HG03342 (cell line): ENCODE data around the gene GALNT9.
"Not testable (repeated sequence)": the region's sequence is repeated elsewhere in the genome, so short reads cannot be mapped to it uniquely, and the experiment has no call there.

ENCODE experiments used
- ATAC-seq: cut with Tn5 transposase; IDR thresholded peaks from one replicate; pipeline ENCODE4 v1.9.1; 2021; ENCODE audit warnings: mild to moderate bottlenecking, moderate library complexity; ENCODE audit not compliant: unreplicated experiment

GALNT9 gene

GRCh38 chr12:132238488-132238854, 90.9 kb downstream of the GALNT9 start:
- no peak for ATAC-seq

GRCh38 chr12:132237772-132238487, 91.5 kb downstream of the GALNT9 start:
- no peak for ATAC-seq

DNA sequence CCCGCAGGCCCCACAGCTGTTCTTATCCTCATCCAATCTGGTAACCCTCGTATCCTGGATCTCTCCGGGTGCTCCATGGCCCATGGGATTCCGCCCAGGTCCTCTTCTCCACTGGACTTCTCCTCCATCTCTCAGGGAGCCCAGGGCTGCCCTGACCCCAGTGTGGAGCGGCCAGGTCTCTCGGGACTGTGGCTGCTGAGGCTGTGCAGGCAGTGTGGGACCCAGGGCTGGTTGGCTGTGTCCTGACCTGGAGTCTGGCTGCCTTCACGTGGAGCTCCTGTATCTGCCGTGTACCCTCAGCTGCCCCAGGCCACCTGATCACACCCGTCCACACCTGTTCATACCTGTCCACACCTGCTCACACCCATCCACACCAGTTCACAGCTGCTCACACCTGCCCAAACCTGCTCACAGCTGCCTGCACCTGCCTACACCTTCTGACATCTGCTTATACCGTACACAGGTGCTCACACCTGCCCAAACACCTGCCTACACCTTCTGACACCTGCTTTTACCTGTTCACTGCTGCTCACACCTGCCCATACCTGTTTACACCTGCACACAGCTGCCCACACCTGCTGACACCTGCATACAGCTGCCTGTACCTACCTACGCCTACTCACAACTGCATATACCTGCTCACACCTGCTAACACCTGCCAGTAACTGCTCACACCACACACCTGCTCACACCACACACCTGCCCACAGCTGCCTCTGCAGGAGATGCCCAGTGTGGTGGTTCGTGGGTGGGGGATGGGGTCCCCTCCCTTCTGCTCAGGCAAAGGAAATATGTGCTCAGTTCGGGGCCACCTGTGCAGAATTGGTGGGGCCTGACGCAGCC, 92.2 kb downstream of the GALNT9 start:
- ATAC-seq = no peak

DNA sequence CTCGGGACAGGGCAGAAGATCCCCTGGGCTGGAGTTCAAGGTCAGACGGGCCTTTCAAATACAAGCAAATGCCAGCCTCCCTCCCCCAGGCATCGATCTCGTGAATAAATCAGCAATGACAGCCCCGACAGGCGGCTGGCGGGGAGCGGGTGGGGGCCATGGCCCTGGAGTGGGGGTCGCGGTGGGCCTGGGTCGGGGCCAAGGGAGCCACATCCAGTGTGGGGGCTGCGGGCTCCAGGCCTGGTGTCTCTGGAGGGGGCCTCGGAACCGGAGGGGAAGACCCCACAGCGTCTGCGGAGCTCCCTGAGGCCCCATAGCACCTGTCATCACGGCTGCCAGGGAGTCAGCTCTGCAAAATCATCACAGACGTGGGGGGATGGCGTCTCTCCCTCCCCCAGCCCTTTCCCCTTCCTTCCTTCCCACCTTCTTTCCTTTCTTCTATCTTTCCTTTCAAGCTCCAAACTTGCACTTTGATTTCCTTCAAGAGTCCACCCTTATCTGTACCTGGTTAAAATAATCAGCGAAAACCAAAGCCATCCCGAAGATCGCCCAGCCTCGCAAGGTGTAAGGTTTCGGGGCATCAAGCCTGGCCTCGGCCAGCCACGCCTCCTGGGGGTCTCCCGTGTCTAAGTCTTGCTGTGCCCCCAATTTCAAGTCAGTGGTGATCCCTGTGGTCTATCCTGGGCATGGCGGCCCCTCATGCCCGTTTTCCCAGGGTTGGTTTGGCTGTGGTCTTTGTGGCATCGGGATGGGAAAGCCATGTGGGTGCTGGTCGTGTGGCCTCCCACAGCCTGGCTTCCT, 93.1 kb downstream of the GALNT9 start:
- ATAC-seq = no peak

- ATAC-seq = no peak
Observed at GRCh38 chr12:132235116-132235820, 94.1 kb downstream of the GALNT9 start.

- no peak for ATAC-seq
Observed at GRCh38 chr12:132230381-132230780, 99.0 kb downstream of the GALNT9 start.

DNA sequence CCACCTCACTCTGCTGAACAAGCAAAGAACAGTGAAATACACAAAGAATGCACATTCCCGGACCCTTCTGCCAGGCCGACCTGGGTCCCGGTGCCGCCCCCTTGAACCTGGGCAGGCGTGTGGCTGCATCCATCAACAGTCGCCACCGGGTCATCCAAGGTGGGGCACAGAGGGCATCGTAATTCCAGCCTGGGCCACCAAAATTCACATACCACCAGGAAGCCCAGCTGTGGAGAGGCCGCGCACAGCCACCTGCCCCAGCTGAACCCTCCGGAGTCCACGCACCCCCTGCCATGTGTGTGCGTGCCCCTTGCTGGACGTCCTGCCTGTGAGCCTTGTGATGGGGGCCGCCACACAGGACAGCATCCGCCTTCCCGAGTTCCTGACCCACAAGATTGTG, 99.5 kb downstream of the GALNT9 start:
- no peak for ATAC-seq

DNA sequence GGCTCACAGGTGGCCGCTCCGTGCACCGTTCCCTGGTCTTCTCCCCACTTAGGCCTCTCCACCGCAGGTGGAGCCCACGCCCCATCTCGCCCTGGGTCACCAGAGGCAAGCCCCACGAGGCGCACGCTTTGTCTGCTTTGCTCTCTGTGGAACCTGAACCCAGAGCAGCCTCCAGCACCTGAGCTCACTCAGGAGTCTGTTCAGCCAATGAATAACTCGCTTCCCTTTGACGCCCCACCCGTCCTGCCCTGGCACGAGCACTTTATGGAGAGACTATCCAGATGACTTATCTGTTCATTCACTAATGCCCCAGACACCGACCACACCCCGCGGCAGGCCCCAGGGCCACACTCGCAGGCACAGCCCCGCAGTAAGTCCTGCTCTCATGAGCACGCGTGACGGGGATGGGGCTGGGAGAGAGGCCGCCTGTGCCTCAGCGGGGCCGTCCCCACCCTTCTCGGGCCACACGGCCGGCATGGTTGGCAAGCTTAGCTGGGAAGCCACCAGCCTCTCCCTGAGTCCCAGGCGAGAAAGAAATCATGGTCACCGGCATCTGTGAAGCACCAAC, 100.1 kb downstream of the GALNT9 start:
- ATAC-seq = no peak

- ATAC-seq = no peak
Observed at GRCh38 chr12:132228476-132229192, 100.8 kb downstream of the GALNT9 start.

DNA sequence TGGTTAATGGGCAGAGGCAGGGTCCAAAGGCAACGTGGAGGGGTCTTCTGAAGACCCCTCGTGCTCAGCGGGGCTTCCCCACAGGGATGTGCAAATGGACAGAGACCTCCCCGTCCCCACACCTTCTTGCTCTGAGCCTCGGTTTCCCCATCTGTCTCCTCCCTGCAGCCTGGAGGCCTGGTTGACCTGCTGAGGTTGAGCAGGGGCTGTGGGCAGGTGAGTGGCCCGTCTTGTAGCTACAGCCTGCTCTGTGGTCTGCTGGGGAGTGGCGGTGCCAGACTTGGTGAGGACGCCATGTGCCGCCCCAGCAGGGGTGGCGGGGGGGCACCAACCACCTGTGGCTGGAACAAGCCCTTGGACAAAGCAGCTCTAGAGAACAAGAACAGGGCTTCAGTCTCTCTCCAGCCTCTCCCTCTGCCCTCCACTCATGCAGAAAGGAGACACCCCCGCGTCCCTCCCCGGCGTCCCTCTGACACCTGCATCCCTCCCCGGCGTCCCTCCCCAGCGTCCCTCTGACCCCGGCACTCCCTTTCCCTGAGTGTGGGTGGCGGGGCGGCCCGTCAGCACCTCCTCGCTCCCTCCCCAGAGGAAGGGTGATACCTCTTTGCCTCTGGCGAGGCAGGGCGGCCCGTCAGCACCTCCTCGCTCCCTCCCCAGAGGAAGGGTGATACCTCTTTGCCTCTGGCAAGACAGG, 101.5 kb downstream of the GALNT9 start:
- ATAC-seq = no peak

GRCh38 chr12:132227118-132227517, 102.3 kb downstream of the GALNT9 start:
- no peak for ATAC-seq

DNA sequence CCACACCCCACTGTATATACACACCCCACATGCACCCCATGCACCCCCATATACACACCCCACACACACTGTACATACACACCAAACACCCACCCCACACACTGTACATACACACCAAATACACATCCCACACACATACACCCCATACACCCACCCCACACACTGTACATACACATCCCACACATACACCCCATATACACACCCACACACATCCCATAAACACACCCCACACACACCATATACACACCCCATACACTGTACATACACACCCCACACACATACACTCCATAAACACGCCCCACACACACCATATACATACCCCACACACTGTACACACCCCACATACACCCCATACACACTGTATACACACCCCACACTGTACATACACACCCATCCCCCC, 102.8 kb downstream of the GALNT9 start:
- no peak for ATAC-seq

DNA sequence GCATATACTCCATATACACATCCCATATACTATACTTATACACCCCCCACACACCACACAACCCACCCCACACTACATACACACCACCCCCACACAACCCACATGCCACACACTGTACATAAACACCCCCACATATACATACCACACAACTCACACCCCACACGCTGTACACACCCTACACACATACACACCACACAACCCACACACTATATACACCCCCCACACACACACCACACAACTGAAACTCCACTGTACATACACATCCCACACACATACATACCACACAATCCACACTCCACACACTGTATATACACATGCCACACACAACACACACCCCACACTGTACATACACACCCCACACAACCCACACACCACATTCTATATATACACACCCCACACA, 104.2 kb downstream of the GALNT9 start:
- ATAC-seq = no peak

- no peak for ATAC-seq
Observed at GRCh38 chr12:132224484-132224883, 104.9 kb downstream of the GALNT9 start.

GRCh38 chr12:132222808-132223173, 106.6 kb downstream of the GALNT9 start:
- ATAC-seq = no peak

DNA sequence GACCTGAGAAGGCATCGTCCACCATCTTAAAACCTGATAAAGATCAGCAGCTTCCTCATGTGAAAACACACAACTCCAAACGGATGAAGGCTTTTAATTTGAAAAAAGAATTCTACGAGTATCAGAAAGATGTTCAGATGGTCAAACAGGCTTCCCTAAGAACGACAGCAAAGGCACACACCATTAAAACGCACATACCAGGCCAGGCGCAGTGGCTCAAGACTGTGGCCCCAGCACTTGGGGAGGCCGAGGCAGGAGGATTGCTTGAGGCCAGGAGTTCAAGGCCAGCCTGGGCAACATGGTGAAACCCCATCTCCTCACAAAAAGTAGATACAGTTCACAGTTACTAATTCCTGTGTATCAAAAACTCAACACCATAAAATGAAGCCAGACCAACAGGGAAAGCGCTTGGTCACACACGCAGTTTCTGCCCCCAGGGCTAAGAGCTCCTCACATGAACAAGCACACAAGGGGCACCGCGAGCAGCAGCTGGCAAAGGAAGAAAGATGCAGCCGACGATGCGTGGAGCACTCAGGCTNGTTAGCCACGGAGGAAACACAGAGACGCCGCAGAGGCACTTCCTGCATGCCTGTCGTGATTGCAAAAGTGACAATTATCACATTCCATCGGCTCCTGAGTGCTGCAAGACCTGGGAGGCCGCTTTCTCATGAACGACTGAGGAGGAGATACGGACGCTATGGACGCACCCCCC, 107.1 kb downstream of the GALNT9 start:
- no peak for ATAC-seq

- ATAC-seq = not testable (repeated sequence)
Observed at GRCh38 chr12:132219761-132220160, 109.6 kb downstream of the GALNT9 start.

GRCh38 chr12:132219323-132219722, 110.1 kb downstream of the GALNT9 start:
- no peak for ATAC-seq

DNA sequence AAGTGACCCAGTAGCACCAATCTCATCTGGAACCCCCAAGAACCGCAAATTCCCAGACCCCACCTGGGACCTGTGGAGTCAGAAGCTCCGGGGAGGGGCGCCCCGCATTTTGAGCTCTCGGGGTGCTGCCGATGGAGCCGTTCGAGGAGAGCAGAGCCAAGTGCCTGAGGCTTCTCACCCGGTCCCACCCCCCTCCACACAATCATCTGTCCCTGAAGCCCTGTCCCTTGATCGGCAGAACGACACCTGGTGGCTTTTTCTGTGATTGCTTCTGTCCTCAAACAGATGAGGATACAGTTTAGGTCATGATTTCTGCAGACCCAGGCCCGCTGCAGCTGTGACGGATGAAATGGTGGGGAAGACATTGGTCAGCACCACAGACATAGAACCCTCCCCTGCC, 110.5 kb downstream of the GALNT9 start:
- ATAC-seq = no peak
